ENCODE results near the gene DOK1.

DNA sequence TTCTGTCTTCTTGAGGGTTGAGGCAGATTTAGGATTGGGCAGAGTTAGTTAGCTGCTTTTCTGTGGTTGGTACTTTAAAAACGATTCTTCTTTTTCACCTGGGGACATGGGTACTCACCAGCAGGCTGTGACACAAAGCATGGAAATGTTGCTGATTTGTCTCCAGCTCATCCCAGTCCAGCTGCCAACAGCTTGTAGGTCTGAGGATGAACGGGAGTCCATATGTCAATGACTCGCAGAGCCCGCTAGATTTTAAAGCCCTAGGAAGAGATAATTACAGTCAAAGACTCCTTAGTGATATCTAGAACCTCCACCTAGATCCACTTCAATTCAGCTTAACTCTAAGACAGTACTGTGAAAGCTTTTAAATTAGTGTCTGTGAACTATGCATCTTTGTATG is 20.8 kb downstream of the DOK1 start:
- no peak for TF ChIP-seq POLR2A (IDR thresholded peaks at IDR 0.05; ENCODE audit: low read length)
- TF ChIP-seq GATA1 (IDR thresholded peaks at IDR 0.05; ENCODE audit: low read depth, low read length): no peak
